Transverse colon (tissue), 4 donors: Measurements from ENCODE around the gene PITPNC1. TPM values are rescaled to one million over a fixed set of nuclear protein-coding genes. Genes with fewer than 3 reads are reported as not detected.

Source experiments
- DNase-seq: peaks from one replicate; pipeline ENCODE4 v3.0.0-alpha.2; 2019
- H3K27ac ChIP-seq, 4 donors: fragments of 200-600 bp; sonication (generic); 2 replicates each; pipeline ENCODE4 v1.5.1; 2016 to 2018; ENCODE audit warnings: inconsistent platforms in 4 of 4
- H3K27me3 ChIP-seq: fragments of 200-600 bp; sonication (generic); 2 replicates; pipeline ENCODE4 v1.5.1; 2017; ENCODE audit warnings: inconsistent platforms
- H3K36me3 ChIP-seq, 4 donors: fragments of 200-600 bp; sonication (generic); 2 replicates each; pipeline ENCODE4 v1.5.1; 2017 to 2019; ENCODE audit warnings: inconsistent platforms in 4 of 4
- H3K4me1 ChIP-seq, 4 donors: fragments of 200-600 bp; sonication (generic); 2 replicates each; pipeline ENCODE4 v1.5.1; 2017 to 2020; ENCODE audit warnings: inconsistent platforms in 4 of 4
- H3K4me3 ChIP-seq, 4 donors: fragments of 200-600 bp; sonication (generic); 1 replicate in 1 of 4; 2 replicates in 3 of 4; pipeline versions ENCODE4 v1.5.1 to v1.6.1; 2017 to 2019; ENCODE audit warnings: inconsistent platforms in 4 of 4
- H3K9me3 ChIP-seq, 2 donors: fragments of 200-600 bp; sonication (generic); 2 replicates each; pipeline ENCODE4 v1.5.1; 2017 to 2019; ENCODE audit warnings: inconsistent platforms in 2 of 2
- CTCF ChIP-seq, 5 experiments: fragments of 200-600 bp in 3 of 5; fragments of 450-650 bp in 2 of 5; sonication (generic) in 3 of 5; IDR thresholded peaks; 1 replicate in 2 of 5; 2 replicates in 3 of 5; pipeline ENCODE4 v1.5.1; 2016 to 2017; ENCODE audit warnings: antibody characterized with exemption in 5 of 5, inconsistent platforms in 3 of 5, mild to moderate bottlenecking in 2 of 5, moderate library complexity in 1 of 5
- EP300 ChIP-seq: sonication (generic); formaldehyde crosslinking; IDR thresholded peaks from one replicate; pipeline ENCODE4 v1.6.1; 2017; ENCODE audit warnings: antibody characterized with exemption, low read depth
- POLR2A ChIP-seq: fragments of 450-650 bp; IDR thresholded peaks from one replicate; pipeline ENCODE4 v1.6.1; 2016; ENCODE audit warnings: antibody characterized with exemption, mild to moderate bottlenecking, moderate library complexity
- POLR2AphosphoS5 ChIP-seq, 3 donors: sonication (generic); formaldehyde crosslinking; IDR thresholded peaks; one replicate each; pipeline ENCODE4 v1.6.1; 2016; ENCODE audit warnings: antibody characterized with exemption in 3 of 3
- WGBS, 2 donors: methylation state at CpG; one replicate each; pipeline ENCODE4 v1.1.5; 2018; ENCODE audit warnings: low coverage in 1 of 2; 5-methylcytosine and 5-hydroxymethylcytosine counted together
- in situ Hi-C, 4 donors: fragments of 200-750 bp; cut with MboI; loops; one replicate each; pipeline versions ENCODE4 v1.15.0 to v1.15.1; 2017; ENCODE audit warnings: low sequenced_read_pairs in 3 of 4, low pct_ligation_motif_present in 1 of 4, low pct_unique_long_range_greater_than_20kb in 1 of 4
- intact Hi-C: fragments of 100-400 bp; cut with DNase I; formaldehyde crosslinking; loops from one replicate; pipeline ENCODE4 v1.15.1; 2023; ENCODE audit warnings: low total_unique reads
- total RNA-seq, 4 donors: library from RNA; depleted of rRNA; stranded (reverse); fragments of >200 nt; gene quantifications; one replicate each; pipeline ENCODE4 v1.1.0, GENCODE V29; 2016

PITPNC1 gene
- total RNA-seq, 4 donors from 2014 or later: 1.6 to 10.3 (median 4.0) TPM

GRCh38 chr17:67656494-67657203 lies 279.6 kb downstream of the PITPNC1 start:
- no peaks in the 10 kb centered on the region for H3K9me3 ChIP-seq
- TF ChIP-seq POLR2A (no peak), EP300 (no peak), POLR2AphosphoS5 (IDR thresholded peaks at IDR 0.05) (no peak)
- no peaks in the 10 kb centered on the region for H3K4me1 ChIP-seq
- 74 to 75% methylated on average over 8 of the region's 8 CpGs for WGBS, 2 donors
- intact Hi-C loops (no loop called here), in situ Hi-C loops (no loop called here)
- no peak overlapping the region for H3K4me3 ChIP-seq
- DNase-seq: no peak
- no peaks in the 10 kb centered on the region for H3K36me3 ChIP-seq
- no peak overlapping the region for H3K27ac ChIP-seq
- H3K27me3 ChIP-seq: no peaks in the 10 kb centered on the region

GRCh38 chr17:67657596-67657995 lies 280.5 kb downstream of the PITPNC1 start:
- no peaks in the 10 kb centered on the region for H3K4me1 ChIP-seq
- no peak overlapping the region for H3K27ac ChIP-seq
- no peak overlapping the region for H3K4me3 ChIP-seq
- H3K36me3 ChIP-seq: no peaks in the 10 kb centered on the region
- TF ChIP-seq POLR2AphosphoS5 (IDR thresholded peaks at IDR 0.05) (no peak), CTCF (IDR thresholded peaks at IDR 0.05) (no peak), EP300 (no peak), POLR2A (no peak)
- WGBS, 2 donors: 91 to 96% methylated on average over 2 to 4 of the region's 4 CpGs
- no peaks in the 10 kb centered on the region for H3K27me3 ChIP-seq
- DNase-seq: no peak
- H3K9me3 ChIP-seq: no peaks in the 10 kb centered on the region
- in situ Hi-C loops: no loop called here
- intact Hi-C loops: no loop called here

- DNase-seq: no peak
- Histone ChIP-seq H3K27me3 (no peaks in the 10 kb centered on the region), H3K4me1 (no peaks in the 10 kb centered on the region), H3K36me3 (no peaks in the 10 kb centered on the region), H3K27ac (no peak overlapping the region), H3K9me3 (no peaks in the 10 kb centered on the region), H3K4me3 (no peak overlapping the region)
- intact Hi-C loops (no loop called here), in situ Hi-C loops (no loop called here)
- 83 to 95% methylated on average over 1 to 4 of the region's 4 CpGs for WGBS, 2 donors
- TF ChIP-seq EP300: no peak
- no peak for TF ChIP-seq CTCF (IDR thresholded peaks at IDR 0.05)
- no peak for TF ChIP-seq POLR2AphosphoS5 (IDR thresholded peaks at IDR 0.05)
- no peak for TF ChIP-seq POLR2A
Observed at GRCh38 chr17:67658265-67658664, 281.2 kb downstream of the PITPNC1 start.

- no peak for DNase-seq
- intact Hi-C loops (no loop called here), in situ Hi-C loops (no loop called here)
- no peaks in the 10 kb centered on the region for H3K4me1 ChIP-seq
- H3K36me3 ChIP-seq: no peaks in the 10 kb centered on the region
- no peaks in the 10 kb centered on the region for H3K27me3 ChIP-seq
- TF ChIP-seq POLR2AphosphoS5 (IDR thresholded peaks at IDR 0.05) (no peak), POLR2A (no peak), EP300 (no peak), CTCF (IDR thresholded peaks at IDR 0.05) (no peak)
- H3K27ac ChIP-seq: no peak overlapping the region
- H3K4me3 ChIP-seq: no peak overlapping the region
- 43% methylated on average over 1 of the region's 1 CpG; no CpG with 5 or more reads in 1 of the 2 donors for WGBS, 2 donors
- H3K9me3 ChIP-seq: no peaks in the 10 kb centered on the region
Observed at GRCh38 chr17:67659028-67659427, 281.9 kb downstream of the PITPNC1 start.

GRCh38 chr17:67662712-67663111 lies 285.6 kb downstream of the PITPNC1 start:
- H3K27me3 ChIP-seq: no peaks in the 10 kb centered on the region
- no peak overlapping the region for H3K27ac ChIP-seq
- in situ Hi-C loops: no loop called here
- H3K4me3 ChIP-seq: no peak overlapping the region
- intact Hi-C loops: no loop called here
- TF ChIP-seq EP300 (no peak), POLR2A (no peak), POLR2AphosphoS5 (IDR thresholded peaks at IDR 0.05) (no peak), CTCF (IDR thresholded peaks at IDR 0.05) (no peak)
- no peaks in the 10 kb centered on the region for H3K4me1 ChIP-seq
- H3K36me3 ChIP-seq: no peaks in the 10 kb centered on the region
- DNase-seq: no peak
- no peaks in the 10 kb centered on the region for H3K9me3 ChIP-seq
